DMS79 (cell line): Measurements from ENCODE around the gene B3GALNT2.

ENCODE experiments used
- DNase-seq: peaks from one replicate; lab custom pipeline; 2025; lab: John Stamatoyannopoulos, UW

Gene B3GALNT2

DNA sequence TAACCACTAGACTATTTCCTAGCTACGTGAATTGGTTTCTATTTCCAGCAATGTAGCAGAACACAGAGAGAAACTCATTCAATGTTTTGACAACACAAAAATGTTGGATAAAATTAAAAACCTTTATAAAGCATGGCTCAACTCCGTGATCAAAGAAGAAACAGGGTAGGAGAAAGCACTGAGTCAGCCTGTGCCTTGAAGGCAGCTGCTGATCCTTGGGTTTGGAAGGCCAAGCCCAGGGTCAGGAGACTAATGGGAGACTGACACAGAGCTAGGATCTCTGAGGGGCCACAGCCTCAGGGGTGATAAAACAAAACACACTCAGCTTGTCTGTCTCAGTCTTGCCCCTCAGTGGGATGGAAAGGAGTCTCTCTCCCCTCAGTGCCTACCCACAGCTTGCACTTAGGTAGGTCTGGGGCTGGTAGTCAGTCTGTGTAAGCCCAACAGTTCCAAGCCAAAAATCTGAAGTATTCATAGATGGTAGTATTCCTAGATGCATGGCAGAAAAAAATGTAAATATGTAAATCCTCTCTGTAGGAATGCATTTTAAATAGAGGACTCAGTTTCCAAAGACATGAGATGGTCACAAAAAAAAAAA is 53.3 kb downstream of the B3GALNT2 start:
- no peak for DNase-seq

DNA sequence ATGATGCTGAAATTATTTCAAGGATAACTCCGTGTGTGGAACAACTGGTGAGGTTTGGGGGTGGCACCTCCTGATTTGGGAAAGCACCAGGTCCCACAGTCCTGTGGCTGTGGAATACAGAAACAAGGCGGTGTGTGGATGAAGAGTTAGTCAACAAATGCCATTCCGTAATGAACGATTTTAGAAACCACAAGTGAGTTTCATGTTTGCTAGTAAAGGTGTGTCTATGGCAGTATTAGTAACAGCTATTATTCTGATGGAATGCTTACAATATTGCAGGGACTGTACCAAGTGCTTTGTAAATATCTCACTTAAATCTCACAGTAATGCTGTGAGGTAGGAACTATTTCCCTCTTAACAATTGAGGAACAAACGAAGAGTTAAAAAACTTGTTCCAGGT is 53.8 kb downstream of the B3GALNT2 start:
- no peak for DNase-seq

GRCh38 chr1:235448616-235449015 is 55.6 kb downstream of the B3GALNT2 start:
- no peak for DNase-seq

GRCh38 chr1:235442788-235443429 is 61.3 kb downstream of the B3GALNT2 start:
- no peak for DNase-seq

DNA sequence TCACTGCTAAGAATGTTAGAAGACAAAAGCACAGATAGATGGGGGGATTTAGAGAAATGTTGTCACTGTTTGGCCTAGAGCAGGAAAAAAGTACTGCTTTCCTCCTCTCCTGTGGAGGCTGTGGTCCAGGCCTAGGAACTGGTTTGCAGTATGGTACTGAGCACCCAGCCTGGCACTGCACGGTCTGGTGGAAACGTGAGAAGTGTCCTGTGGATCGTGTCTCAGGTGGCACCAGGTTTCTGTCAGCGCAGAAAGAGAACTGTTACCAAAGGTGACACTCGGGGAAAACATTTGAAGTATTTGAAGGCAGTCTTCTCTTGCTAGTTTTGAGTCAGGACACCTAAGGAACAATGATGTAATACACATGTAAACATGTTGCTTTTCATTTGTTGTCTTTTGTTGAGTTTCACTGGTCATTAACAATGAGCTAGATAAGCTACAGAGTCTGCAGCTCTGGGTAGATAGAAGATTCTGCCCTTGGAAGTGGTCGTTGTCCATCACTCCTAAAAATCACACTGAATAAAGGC is 63.0 kb downstream of the B3GALNT2 start:
- DNase-seq: no peak

DNA sequence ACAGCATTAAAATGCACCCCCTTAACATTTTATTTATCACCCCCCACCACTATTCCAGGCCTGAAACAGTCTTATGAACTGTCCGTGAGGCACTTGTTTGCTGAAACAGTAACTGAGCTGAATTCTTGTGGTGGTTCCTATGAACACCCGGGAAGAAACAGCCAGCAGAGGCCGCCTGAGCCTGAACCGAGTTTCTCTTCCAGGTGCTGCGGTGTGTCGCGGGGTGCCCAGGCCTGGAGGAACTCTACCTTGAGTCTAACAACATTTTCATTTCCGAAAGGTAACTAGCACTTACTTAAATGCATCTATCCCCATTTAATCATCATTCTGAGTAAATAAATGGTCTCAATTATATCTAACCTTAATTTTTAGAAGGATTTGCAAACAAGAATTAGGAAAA is 70.3 kb downstream of the B3GALNT2 start:
- no peak for DNase-seq

DNA sequence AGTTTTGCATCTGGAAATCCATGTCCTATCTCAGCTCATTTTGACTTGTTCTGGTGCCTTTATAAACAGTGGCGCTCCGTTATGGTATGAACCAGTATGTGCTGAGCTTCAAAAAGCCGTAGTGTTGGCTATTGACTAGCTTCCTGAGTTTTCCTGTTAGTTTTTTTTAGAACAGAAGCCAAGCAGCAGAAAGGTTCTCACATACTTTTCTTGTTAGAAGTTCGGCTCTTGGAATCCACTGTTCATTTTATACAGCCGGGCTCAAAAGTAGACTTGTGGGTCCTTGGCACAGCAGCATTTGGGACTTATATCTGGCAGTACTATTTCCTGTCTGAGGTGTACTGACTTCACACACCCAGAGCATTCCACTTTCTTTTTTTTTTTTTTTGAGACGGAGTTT is 73.3 kb downstream of the B3GALNT2 start:
- DNase-seq: no peak

GRCh38 chr1:235429143-235429542 is 75.1 kb downstream of the B3GALNT2 start:
- no peak for DNase-seq

GRCh38 chr1:235427447-235427846 is 76.8 kb downstream of the B3GALNT2 start:
- no peak for DNase-seq

GRCh38 chr1:235426680-235427079 is 77.6 kb downstream of the B3GALNT2 start:
- no peak for DNase-seq

GRCh38 chr1:235426143-235426542 is 78.1 kb downstream of the B3GALNT2 start:
- no peak for DNase-seq

- no peak for DNase-seq
Measured at GRCh38 chr1:235425357-235425756, 78.9 kb downstream of the B3GALNT2 start.

- DNase-seq: peak; percentile 5
Measured at GRCh38 chr1:235424092-235424491, 80.2 kb downstream of the B3GALNT2 start.

DNA sequence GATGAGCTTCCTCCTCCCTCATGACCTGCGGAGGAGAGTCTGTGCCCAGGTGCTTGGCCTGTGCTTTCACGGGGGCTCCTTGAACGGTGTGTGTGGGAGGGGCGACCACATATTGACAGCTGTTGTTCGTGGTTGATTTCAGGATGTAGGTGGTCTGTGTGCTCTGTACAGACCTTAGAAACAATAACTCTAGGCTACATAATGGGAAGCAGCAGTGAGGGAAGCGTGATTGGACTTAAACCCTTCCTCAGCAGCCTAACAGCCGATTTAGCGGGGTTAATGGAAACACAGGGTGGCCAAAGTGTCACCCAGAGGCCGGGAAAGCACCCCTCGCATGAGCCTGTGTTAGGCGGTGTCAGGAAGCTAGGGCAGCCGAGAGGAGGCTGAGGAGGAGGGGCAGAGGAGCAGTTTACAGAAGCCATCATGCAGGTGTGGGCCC is 81.0 kb downstream of the B3GALNT2 start:
- no peak for DNase-seq

DNA sequence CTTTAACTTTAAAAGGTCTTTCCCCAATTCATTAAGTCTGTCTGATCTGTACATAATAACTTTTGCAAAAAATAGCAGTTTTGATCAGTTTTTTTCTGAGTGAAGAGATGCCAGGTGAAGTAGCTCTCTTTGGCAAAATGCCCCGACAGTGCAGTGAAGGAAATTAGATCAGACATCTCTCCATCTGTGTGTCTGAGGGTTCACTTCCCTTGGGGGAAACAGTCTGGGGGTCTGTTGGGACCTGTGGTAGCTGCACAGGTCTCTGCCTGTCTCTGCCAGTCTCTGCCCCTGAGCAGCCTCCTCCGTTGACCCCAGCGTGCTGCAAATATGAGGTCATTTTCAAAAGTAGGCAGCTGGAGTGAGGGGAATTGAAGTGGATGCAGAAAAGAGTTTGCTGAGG is 82.5 kb downstream of the B3GALNT2 start:
- no peak for DNase-seq

DNA sequence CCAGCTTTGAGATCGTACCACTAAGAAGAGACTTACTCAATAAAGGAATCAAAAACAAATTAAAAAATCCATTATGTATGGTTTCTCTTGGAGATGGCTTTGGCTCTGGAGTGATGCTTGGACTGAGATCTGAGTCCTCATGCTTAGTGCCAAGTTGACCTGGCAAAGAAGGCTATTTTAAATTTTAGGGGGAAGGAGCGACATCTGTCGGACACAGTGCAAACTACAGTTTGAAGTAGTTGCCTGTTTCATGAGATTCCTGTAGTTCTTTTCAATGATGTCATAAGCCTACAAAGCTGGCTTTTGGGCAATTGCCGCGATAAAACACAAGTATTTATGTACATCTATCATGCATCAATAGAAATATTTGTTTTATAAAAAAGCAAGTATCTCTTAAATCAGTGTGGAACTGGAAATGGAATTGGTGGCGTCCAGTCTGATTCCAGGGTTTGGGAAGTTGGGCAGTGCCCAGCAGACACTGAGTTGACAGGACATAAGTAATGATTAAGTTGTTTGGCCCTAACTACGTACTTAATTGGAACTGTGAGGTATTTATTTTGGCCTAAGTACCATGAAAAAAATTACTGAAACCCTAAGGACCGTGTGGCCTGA is 87.1 kb downstream of the B3GALNT2 start:
- peak; percentile 9 for DNase-seq

DNA sequence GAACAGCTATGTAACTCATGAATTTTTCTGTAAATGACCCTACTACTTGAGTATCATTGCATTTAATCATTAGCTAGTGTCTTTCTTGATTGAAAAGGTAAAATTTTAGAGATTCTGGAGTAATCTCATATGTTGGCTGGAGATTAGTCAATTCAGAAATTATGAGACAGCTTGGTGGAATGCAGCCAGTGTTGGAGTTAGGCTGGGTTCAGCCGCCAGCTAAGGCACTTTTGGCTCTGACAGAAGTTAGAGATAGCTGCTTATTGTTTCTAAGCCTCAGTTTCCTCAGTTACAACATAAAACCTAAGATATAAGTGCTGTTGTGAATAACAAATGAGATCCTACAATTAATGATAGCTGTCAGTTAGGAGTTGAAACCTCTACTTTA is 87.6 kb downstream of the B3GALNT2 start:
- no peak for DNase-seq

DNA sequence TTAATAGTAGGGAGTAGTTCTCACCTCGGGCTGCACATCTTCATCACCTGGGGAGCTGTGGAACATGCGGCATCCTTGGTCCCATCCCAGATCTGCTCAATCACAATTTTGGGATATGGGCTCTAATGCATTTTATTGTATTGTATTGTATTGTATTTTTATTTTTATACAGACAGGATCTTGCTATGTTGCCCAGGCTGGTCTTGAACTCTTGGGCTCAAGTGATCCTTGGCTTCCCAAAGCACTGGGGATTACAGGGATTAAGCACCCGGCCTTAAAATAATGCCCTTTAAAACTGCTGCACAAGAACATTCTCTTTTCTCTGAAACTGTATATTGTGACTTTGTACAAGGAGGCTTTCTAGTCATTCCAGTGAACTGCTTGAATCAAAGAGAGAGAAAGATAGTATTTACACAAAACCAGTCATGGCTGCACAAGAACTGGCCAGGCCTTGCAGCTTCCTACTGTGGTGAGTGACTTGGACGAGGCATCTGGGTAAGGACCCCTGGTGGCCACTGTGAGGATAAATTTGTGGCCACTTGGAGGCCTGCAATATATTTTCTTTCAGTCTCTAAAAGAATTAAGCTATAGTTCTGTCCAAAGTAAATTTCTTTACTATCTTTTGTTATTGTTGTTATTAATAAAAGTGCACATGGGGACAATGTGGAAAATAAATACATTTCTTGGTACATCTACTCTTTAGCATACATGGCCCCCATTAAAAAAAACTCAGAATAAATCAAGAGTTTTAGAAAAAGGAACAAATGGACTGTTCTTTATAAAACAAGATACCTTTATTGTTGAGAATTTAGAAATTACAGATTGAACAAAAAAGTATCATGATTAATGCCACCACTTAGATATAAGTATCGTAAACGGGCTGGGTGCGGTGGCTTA is 89.0 kb downstream of the B3GALNT2 start:
- DNase-seq: peak; percentile 7

DNA sequence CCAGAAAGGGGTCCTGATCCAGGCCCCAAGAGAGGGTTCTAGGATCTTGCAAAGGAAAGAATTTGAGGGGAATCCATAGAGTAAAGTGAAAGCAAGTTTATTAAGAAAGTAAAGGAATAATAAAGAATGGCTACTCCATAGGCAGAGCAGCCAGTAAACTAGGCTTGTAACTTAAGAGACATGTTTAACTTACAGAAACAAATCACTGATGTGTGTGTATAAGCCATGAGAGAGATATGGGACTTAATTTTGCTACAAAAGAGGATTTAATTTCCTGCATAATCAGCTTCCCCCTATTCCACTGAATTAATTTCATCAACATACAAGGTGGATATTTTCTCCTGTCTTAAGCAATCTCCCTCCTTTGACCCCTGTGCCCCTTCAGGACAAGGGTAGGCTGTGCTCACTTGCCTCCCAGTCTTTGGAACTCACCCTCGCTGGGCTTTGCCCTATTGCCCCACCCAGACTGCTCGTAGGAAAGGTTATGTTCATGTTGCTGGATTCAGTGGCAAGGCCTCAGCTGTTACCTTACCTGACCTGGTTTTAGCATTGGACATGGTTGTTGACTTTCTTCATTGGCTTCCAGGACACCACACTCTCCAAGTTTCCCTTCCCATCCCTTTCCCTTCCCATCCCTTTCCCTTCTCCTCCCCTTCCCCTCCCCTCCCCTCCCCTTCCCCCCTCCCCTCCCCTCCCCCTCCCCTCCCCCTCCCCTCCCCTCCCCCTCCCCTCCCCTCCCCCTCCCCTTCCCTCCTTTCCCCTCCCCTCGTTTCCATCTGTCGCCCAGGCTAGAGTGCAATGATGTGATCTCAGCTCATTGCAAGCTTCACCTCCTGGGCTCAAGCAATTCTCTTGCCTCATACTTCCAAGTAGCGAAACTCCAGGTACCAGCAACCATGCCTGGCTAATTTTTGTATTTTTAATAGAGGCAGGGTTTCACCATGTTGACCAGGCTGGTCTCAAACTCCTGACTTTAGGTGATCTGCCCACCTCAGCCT is 92.5 kb downstream of the B3GALNT2 start:
- no peak for DNase-seq

DNA sequence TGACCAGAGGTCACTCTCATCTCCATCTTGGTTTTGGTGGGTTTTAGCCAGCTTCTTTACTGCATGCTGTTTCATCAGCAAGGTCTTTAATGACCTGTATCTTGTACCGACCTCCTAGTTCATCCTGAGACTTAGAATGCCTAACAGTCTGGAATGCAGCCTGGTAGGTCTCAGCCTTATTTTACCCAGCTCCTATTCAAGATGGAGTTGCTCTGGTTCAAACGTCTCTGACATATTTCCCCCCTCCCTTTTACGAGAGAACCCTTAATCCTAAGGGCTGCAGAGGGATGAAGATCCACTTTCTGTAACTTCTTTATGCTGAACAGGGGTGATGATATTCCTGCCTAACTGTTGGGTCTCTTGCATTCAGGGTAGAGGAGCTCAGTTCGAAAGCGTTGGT is 93.8 kb downstream of the B3GALNT2 start:
- no peak for DNase-seq
